Body of pancreas (tissue), 4 donors: ENCODE data around the gene INPP1. TPM values are rescaled to one million over a fixed set of nuclear protein-coding genes. Genes with fewer than 3 reads are reported as not detected.

Source experiments
- ATAC-seq: fragments of 150-250 bp; one replicate; pipeline ENCODE4 v1.9.1; 2016
- DNase-seq, 4 donors: peaks; one replicate each; pipeline ENCODE4 v3.0.0-alpha.2; 2019
- H3K27ac ChIP-seq, 4 donors: fragments of 200-600 bp; sonication (generic); 1 replicate in 3 of 4; 2 replicates in 1 of 4; pipeline versions ENCODE4 v1.5.1 to v1.6.1; 2016 to 2019; ENCODE audit warnings: mild to moderate bottlenecking in 1 of 4, mixed read lengths in 1 of 4, moderate library complexity in 1 of 4
- H3K27me3 ChIP-seq, 2 donors: fragments of 200-600 bp; sonication (generic); one replicate each; pipeline ENCODE4 v1.6.0; 2016; ENCODE audit warnings: mild to moderate bottlenecking in 1 of 2
- H3K36me3 ChIP-seq, 2 donors: fragments of 200-600 bp; sonication (generic); replicated peaks in 1 of 2; 2 replicates each; pipeline ENCODE4 v1.5.1; 2016; ENCODE audit warnings: low read depth in 2 of 2; ENCODE audit not compliant: insufficient read depth in 1 of 2
- H3K4me1 ChIP-seq: fragments of 200-600 bp; sonication (generic); one replicate; pipeline ENCODE4 v1.6.0; 2016
- H3K4me3 ChIP-seq, 2 donors: fragments of 200-600 bp; sonication (generic); 1 replicate in 1 of 2; 2 replicates in 1 of 2; pipeline ENCODE4 v1.5.1; 2016 to 2019
- H3K9me3 ChIP-seq, 3 donors: fragments of 200-600 bp; sonication (generic); 1 replicate in 2 of 3; 2 replicates in 1 of 3; pipeline ENCODE4 v1.5.1; 2016
- CTCF ChIP-seq, 7 experiments: fragments of 450-650 bp in 4 of 7; fragments of 200-600 bp in 3 of 7; sonication (generic) in 3 of 7; IDR thresholded peaks; one replicate each; pipeline ENCODE4 v1.5.1; 2016 to 2019; ENCODE audit warnings: antibody characterized with exemption in 7 of 7
- POLR2A ChIP-seq, 3 donors: fragments of 450-650 bp; IDR thresholded peaks; one replicate each; pipeline ENCODE4 v1.6.1; 2016; ENCODE audit warnings: antibody characterized with exemption in 3 of 3, mild to moderate bottlenecking in 2 of 3
- WGBS, 2 donors: methylation state at CpG; one replicate each; pipeline ENCODE4 v1.1.5; 2017; 5-methylcytosine and 5-hydroxymethylcytosine counted together
- intact Hi-C: fragments of 100-400 bp; cut with DNase I; formaldehyde crosslinking; loops from one replicate; pipeline ENCODE4 v1.15.1; 2023
- total RNA-seq, 2 donors: library from RNA; depleted of rRNA; stranded (reverse); fragments of >200 nt; gene quantifications; one replicate each; pipeline ENCODE4 v1.1.0, GENCODE V29; 2016

The INPP1 gene
- total RNA-seq, 2 donors from 2014 or later, result 17.6 to 19.8 TPM

- no peaks in the 10 kb centered on the region for H3K27me3 ChIP-seq
- intact Hi-C loops, result no loop called here
- peaks cover 31% of the 10 kb centered on the region for H3K4me1 ChIP-seq
- H3K9me3 ChIP-seq, result no peaks in the 10 kb centered on the region
- no peak overlapping the region for H3K27ac ChIP-seq
- H3K36me3 ChIP-seq, result no peaks in the 10 kb centered on the region
- WGBS, 2 donors, result 71 to 80% methylated on average over 2 of the region's 2 CpGs
- TF ChIP-seq CTCF (IDR thresholded peaks at IDR 0.05) (no peak), POLR2A (IDR thresholded peaks at IDR 0.05) (no peak)
- no peak overlapping the region for H3K4me3 ChIP-seq
- ATAC-seq, result no peak
- DNase-seq, result no peak
Observed at GRCh38 chr2:190415794-190416775, 72.7 kb downstream of the INPP1 start.

- no peak for TF ChIP-seq POLR2A (IDR thresholded peaks at IDR 0.05)
- no peak for TF ChIP-seq CTCF (IDR thresholded peaks at IDR 0.05)
- ATAC-seq (no peak), DNase-seq (no peak)
- intact Hi-C loops, result no loop called here
- H3K4me3 ChIP-seq, result no peak overlapping the region
- WGBS, 2 donors, result 79 to 85% methylated on average over 9 of the region's 9 CpGs
- H3K36me3 ChIP-seq, result no peaks in the 10 kb centered on the region
- peaks cover 29% of the 10 kb centered on the region for H3K4me1 ChIP-seq
- no peaks in the 10 kb centered on the region for H3K27me3 ChIP-seq
- H3K9me3 ChIP-seq, result no peaks in the 10 kb centered on the region
- no peak overlapping the region for H3K27ac ChIP-seq
Observed at GRCh38 chr2:190417045-190417842, 73.9 kb downstream of the INPP1 start.

GRCh38 chr2:190418727-190419126 lies 75.3 kb downstream of the INPP1 start:
- no peaks in the 10 kb centered on the region for H3K36me3 ChIP-seq
- H3K27ac ChIP-seq, result no peak overlapping the region
- no peak for ATAC-seq
- intact Hi-C loops, result no loop called here
- peaks cover 16% of the 10 kb centered on the region for H3K4me1 ChIP-seq
- H3K27me3 ChIP-seq, result no peaks in the 10 kb centered on the region
- no peak for DNase-seq
- TF ChIP-seq POLR2A (IDR thresholded peaks at IDR 0.05) (no peak), CTCF (IDR thresholded peaks at IDR 0.05) (no peak)
- no peak overlapping the region for H3K4me3 ChIP-seq
- H3K9me3 ChIP-seq, result no peaks in the 10 kb centered on the region
- WGBS, 2 donors, result 75 to 94% methylated on average over 1 of the region's 1 CpG

GRCh38 chr2:190420801-190421200 lies 77.4 kb downstream of the INPP1 start:
- ATAC-seq (no peak), DNase-seq (no peak)
- H3K9me3 ChIP-seq, result no peaks in the 10 kb centered on the region
- intact Hi-C loops, result no loop called here
- peaks cover 14% of the 10 kb centered on the region for H3K4me1 ChIP-seq
- TF ChIP-seq CTCF (IDR thresholded peaks at IDR 0.05) (no peak), POLR2A (IDR thresholded peaks at IDR 0.05) (no peak)
- 34 to 52% methylated on average over 1 of the region's 1 CpG for WGBS, 2 donors
- H3K27me3 ChIP-seq, result no peaks in the 10 kb centered on the region
- H3K4me3 ChIP-seq, result no peak overlapping the region
- no peaks in the 10 kb centered on the region for H3K36me3 ChIP-seq
- no peak overlapping the region for H3K27ac ChIP-seq

Other genes with a start within 250 kb of the INPP1 start
- gene HIBCH, start 23.8 kb upstream of the INPP1 start, total RNA-seq, result 10 to 100 TPM; 19.4 to 21.3 TPM
- gene MFSD6, start 64.8 kb downstream of the INPP1 start, total RNA-seq, result 10 to 100 TPM; 38.7 to 46.8 TPM
- 1 to 10 TPM; 3.0 to 3.9 TPM for gene NEMP2, start 191.1 kb downstream of the INPP1 start, total RNA-seq